GM13977 (cell line): ENCODE measurements around the gene ARL15.
"Not testable (repeated sequence)": the region's sequence is repeated elsewhere in the genome, so short reads cannot be mapped to it uniquely, and the experiment has no call there.

Experiments used
- DNase-seq: peaks from one replicate; pipeline ENCODE4 v3.0.0; 2012; ENCODE audit warnings: low spot score
- in situ Hi-C: fragments of 300-500 bp; cut with MboI; formaldehyde crosslinking; loops from one replicate; pipeline ENCODE4 v1.12.0; 2022; ENCODE audit warnings: low sequenced_read_pairs, low pct_unique_long_range_greater_than_20kb, mixed read lengths, inconsistent platforms; ENCODE audit not compliant: unreplicated experiment
- TF ChIP-seq, protein P1 (sequence below): IDR thresholded peaks from 2 replicates; pipeline ENCODE4 v1.5.1; 2012; ENCODE audit warnings: mild to moderate bottlenecking, control low read depth; ENCODE audit not compliant: insufficient read depth; ENCODE audit errors: extremely low read depth, missing control alignments

Gene ARL15

GRCh38 chr5:53871050-53871449 is 439.3 kb downstream of the ARL15 start:
- in situ Hi-C loops: no loop called here

GRCh38 chr5:53858700-53859456 is 451.5 kb downstream of the ARL15 start:
- in situ Hi-C loops: no loop called here
- TF ChIP-seq, protein P1, sequence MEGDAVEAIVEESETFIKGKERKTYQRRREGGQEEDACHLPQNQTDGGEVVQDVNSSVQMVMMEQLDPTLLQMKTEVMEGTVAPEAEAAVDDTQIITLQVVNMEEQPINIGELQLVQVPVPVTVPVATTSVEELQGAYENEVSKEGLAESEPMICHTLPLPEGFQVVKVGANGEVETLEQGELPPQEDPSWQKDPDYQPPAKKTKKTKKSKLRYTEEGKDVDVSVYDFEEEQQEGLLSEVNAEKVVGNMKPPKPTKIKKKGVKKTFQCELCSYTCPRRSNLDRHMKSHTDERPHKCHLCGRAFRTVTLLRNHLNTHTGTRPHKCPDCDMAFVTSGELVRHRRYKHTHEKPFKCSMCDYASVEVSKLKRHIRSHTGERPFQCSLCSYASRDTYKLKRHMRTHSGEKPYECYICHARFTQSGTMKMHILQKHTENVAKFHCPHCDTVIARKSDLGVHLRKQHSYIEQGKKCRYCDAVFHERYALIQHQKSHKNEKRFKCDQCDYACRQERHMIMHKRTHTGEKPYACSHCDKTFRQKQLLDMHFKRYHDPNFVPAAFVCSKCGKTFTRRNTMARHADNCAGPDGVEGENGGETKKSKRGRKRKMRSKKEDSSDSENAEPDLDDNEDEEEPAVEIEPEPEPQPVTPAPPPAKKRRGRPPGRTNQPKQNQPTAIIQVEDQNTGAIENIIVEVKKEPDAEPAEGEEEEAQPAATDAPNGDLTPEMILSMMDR: no peak
- no peak for DNase-seq

More at GRCh38 chr5:53871050-53871449, 439.3 kb downstream of the ARL15 start:
- TF ChIP-seq, protein P1: no peak
- DNase-seq: no peak

- in situ Hi-C loops: no loop called here
- DNase-seq: no peak
- TF ChIP-seq, protein P1: no peak
These were observed 453.9 kb downstream of the ARL15 start for GRCh38 chr5:53856506-53856905.

DNA sequence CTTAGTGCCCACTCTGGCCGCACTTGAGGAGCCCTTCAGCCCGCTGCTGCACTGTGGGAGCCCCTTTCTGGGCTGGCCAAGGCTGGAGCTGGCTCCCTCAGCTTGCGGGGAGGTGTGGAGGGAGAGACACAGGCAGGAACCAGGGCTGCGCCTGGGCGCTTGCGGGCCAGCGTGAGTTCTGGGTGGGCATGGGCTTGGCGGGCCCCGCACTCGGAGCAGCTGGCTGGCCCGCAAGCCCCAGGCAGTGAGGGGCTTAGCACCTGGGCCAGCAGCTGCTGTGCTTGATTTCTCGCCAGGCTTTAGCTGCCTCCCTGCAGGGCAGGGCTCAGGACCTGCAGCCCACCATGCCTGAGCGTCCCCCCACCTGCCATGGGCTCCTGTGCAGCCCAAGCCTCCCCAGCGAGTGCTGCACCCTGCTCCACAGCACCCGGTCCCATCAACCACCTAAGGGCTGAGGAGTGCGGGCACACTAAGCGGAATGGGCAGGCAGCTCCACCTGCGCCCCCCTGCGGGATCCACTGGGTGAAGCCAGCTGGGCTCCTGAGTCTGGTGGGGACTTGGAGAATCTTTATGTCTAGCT is 473.4 kb downstream of the ARL15 start:
- in situ Hi-C loops, DNase-seq: not testable (repeated sequence)

DNA sequence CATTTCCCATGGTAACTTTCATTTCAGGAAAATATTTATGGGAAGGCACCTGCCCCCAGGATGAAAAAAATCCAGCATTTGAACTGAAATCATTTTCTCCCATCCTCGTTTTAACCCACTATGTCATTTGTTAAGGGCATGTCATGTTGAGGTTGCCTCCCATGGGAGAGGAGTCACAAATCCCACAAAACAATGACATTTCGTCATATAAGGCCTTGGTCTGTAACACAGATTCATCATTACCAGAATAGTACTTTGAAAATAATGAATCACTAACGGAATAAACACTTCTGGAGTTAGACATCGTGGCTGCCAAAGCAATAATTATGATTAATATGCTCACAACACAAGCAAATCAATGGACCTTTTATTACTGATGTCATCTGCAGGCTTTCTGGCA is 475.9 kb downstream of the ARL15 start:
- TF ChIP-seq, protein P1: no peak
- no peak for DNase-seq

More for the DNA sequence above, 475.9 kb downstream of the ARL15 start:
- in situ Hi-C loops: no loop called here
